Prostate gland (tissue), 2 donors: ENCODE results near the gene NECTIN1. TPM values are rescaled to one million over a fixed set of nuclear protein-coding genes. Genes with fewer than 3 reads are reported as not detected.

Experiments
- DNase-seq: peaks from one replicate; pipeline ENCODE4 v3.0.0-alpha.2; 2019; ENCODE audit warnings: low spot score
- H3K27ac ChIP-seq, 2 donors: fragments of 200-600 bp; sonication (generic); 2 replicates each; pipeline ENCODE4 v1.5.1; 2017 to 2019
- H3K27me3 ChIP-seq: fragments of 200-600 bp; sonication (generic); replicated peaks from 2 replicates; pipeline ENCODE4 v1.5.1; 2019; ENCODE audit not compliant: insufficient read depth
- H3K36me3 ChIP-seq, 2 donors: fragments of 200-600 bp; sonication (generic); 1 replicate in 1 of 2; 2 replicates in 1 of 2; pipeline versions ENCODE4 v1.5.1 to v1.8.1; 2017 to 2019
- H3K4me1 ChIP-seq: fragments of 200-600 bp; sonication (generic); replicated peaks from 2 replicates; pipeline ENCODE4 v1.5.1; 2019
- H3K4me3 ChIP-seq, 2 donors: fragments of 200-600 bp; sonication (generic); 2 replicates each; pipeline ENCODE4 v1.5.1; 2017 to 2019
- H3K9me3 ChIP-seq: fragments of 200-600 bp; sonication (generic); 2 replicates; pipeline ENCODE4 v1.5.1; 2017
- POLR2A ChIP-seq: fragments of 450-650 bp; IDR thresholded peaks from one replicate; pipeline ENCODE4 v1.6.1; 2016; ENCODE audit warnings: antibody characterized with exemption, mild to moderate bottlenecking
- POLR2AphosphoS5 ChIP-seq: sonication (generic); formaldehyde crosslinking; IDR thresholded peaks from one replicate; pipeline ENCODE4 v1.6.1; 2017; ENCODE audit warnings: antibody characterized with exemption
- WGBS: methylation state at CpG from one replicate; pipeline ENCODE4 v1.1.5; 2018; 5-methylcytosine and 5-hydroxymethylcytosine counted together
- intact Hi-C: fragments of 100-400 bp; cut with DNase I; formaldehyde crosslinking; loops from one replicate; pipeline ENCODE4 v1.14.2; 2022
- total RNA-seq, 2 donors: library from RNA; depleted of rRNA; stranded (reverse); fragments of >200 nt; gene quantifications; one replicate each; pipeline ENCODE4 v1.1.0, GENCODE V29; 2016
- TF ChIP-seq, protein P1 (sequence below), 4 experiments: fragments of 200-600 bp in 2 of 4; fragments of 450-650 bp in 2 of 4; sonication (generic) in 2 of 4; IDR thresholded peaks; 1 replicate in 3 of 4; 2 replicates in 1 of 4; pipeline ENCODE4 v1.5.1; 2016 to 2019; ENCODE audit warnings: antibody characterized with exemption in 4 of 4, mild to moderate bottlenecking in 2 of 4, moderate library complexity in 2 of 4

The NECTIN1 gene
- total RNA-seq, 2 donors from 2014 or later, result 18.7 to 28.2 TPM

GRCh38 chr11:119729951-119730613 lies 1.1 kb upstream of the NECTIN1 start:
- DNase-seq, result peak; percentile 68
- Histone ChIP-seq H3K27ac (peak overlapping the region; percentile 84 to 92), H3K4me3 (peak overlapping the region; percentile 77 to 78), H3K27me3 (no peaks in the 10 kb centered on the region), H3K36me3 (no peaks in the 10 kb centered on the region), H3K4me1 (peaks cover 12% of the 10 kb centered on the region), H3K9me3 (no peaks in the 10 kb centered on the region)
- TF ChIP-seq POLR2A, result no peak
- TF ChIP-seq, protein P1, sequence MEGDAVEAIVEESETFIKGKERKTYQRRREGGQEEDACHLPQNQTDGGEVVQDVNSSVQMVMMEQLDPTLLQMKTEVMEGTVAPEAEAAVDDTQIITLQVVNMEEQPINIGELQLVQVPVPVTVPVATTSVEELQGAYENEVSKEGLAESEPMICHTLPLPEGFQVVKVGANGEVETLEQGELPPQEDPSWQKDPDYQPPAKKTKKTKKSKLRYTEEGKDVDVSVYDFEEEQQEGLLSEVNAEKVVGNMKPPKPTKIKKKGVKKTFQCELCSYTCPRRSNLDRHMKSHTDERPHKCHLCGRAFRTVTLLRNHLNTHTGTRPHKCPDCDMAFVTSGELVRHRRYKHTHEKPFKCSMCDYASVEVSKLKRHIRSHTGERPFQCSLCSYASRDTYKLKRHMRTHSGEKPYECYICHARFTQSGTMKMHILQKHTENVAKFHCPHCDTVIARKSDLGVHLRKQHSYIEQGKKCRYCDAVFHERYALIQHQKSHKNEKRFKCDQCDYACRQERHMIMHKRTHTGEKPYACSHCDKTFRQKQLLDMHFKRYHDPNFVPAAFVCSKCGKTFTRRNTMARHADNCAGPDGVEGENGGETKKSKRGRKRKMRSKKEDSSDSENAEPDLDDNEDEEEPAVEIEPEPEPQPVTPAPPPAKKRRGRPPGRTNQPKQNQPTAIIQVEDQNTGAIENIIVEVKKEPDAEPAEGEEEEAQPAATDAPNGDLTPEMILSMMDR (IDR thresholded peaks at IDR 0.05), result peak in 2 of 4 experiments; percentile 7 to 18
- peak; percentile 50 for TF ChIP-seq POLR2AphosphoS5
- WGBS, result 12% methylated on average over 21 of the region's 21 CpGs
- intact Hi-C loops, result loop anchor here (5.0 to 10.0 kb wide), 5 partner anchors 63 to 377 kb away; no protein-coding TSS in a partner anchor

DNA sequence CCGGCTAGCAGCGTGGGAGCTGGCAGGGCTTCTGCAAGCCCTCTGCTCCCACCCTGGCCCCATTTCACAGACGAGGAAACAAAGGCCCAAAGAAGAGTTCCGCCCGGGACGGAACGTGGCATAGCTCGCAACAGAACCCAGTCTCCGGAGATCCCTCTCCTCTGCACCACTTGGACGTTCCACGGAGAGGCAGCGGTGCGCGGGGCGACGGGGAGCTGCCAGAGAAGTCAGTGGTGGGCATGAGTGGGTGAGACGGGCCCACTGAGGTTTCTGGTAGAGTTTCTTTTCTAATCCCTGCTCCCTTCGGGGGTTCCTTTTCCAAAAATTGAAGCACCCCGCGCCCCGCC lies 554 bp upstream of the NECTIN1 start:
- no peaks in the 10 kb centered on the region for H3K36me3 ChIP-seq
- peak overlapping the region; percentile 84 to 92 for H3K27ac ChIP-seq
- H3K4me1 ChIP-seq, result peaks cover 12% of the 10 kb centered on the region
- TF ChIP-seq POLR2A, result no peak
- TF ChIP-seq, protein P1 (IDR thresholded peaks at IDR 0.05), result no peak
- no peak for TF ChIP-seq POLR2AphosphoS5
- peak overlapping the region; percentile 77 to 78 for H3K4me3 ChIP-seq
- intact Hi-C loops, result loop anchor here (5.0 to 10.0 kb wide), 4 partner anchors 62 to 378 kb away; no protein-coding TSS in a partner anchor
- H3K9me3 ChIP-seq, result no peaks in the 10 kb centered on the region
- no peaks in the 10 kb centered on the region for H3K27me3 ChIP-seq
- under 1% methylated on average over 21 of the region's 21 CpGs for WGBS
- no peak for DNase-seq

- intact Hi-C loops, result loop anchor here (5.0 to 10.0 kb wide), 4 partner anchors 61 to 379 kb away; no protein-coding TSS in a partner anchor
- DNase-seq, result peak; percentile 24
Observed at GRCh38 chr11:119728211-119728626, 781 bp downstream of the NECTIN1 start.

DNA sequence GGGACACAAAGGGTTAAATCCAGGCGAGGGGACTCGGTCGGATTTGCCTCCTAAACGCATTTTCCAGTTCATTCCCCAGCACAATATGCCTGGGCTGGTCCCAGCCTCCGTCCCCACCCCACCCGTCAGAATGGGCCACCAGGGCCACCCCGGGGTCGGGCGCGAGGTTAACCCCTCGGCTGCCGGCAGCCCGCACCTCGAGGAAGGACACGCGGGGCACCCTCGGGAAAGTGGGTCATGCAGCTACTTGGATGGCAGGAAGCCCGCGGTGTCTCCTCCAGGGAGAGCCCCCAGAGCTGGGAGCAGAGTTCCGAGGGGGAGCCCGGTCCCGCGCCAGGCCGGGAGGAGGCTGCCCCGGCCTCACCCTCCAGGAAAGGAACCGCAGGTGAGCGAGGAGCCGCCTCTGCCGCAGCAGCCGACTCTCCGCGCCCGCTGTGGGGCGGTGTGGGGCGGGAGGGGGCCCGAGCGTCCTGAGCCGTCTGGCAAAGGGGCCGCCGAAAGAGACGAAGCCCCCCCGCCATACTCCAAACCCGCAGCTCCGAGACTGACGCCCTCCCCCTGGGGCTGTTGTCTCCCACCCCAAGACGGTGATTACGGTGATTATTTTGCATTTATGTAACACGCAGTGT lies 1.4 kb downstream of the NECTIN1 start:
- DNase-seq, result peak; percentile 37
- H3K4me3 ChIP-seq, result peak overlapping the region; percentile 77 to 78
- WGBS, result under 1% methylated on average over 44 of the region's 48 CpGs
- TF ChIP-seq POLR2A (no peak), POLR2AphosphoS5 (no peak)
- TF ChIP-seq, protein P1 (IDR thresholded peaks at IDR 0.05), result peak in 2 of 4 experiments; percentile 27 to 34
- no peaks in the 10 kb centered on the region for H3K36me3 ChIP-seq
- peak overlapping the region; percentile 84 to 92 for H3K27ac ChIP-seq
- intact Hi-C loops, result loop anchor here (5.0 to 10.0 kb wide), 4 partner anchors 60 to 380 kb away; no protein-coding TSS in a partner anchor
- peaks cover 12% of the 10 kb centered on the region for H3K4me1 ChIP-seq
- H3K27me3 ChIP-seq, result no peaks in the 10 kb centered on the region
- no peaks in the 10 kb centered on the region for H3K9me3 ChIP-seq

More at GRCh38 chr11:119728211-119728626, 781 bp downstream of the NECTIN1 start:
- H3K27me3 ChIP-seq, result no peaks in the 10 kb centered on the region
- TF ChIP-seq POLR2AphosphoS5 (no peak), POLR2A (no peak)
- TF ChIP-seq, protein P1 (IDR thresholded peaks at IDR 0.05), result no peak
- H3K4me1 ChIP-seq, result peaks cover 12% of the 10 kb centered on the region
- H3K27ac ChIP-seq, result peak overlapping the region; percentile 84 to 92
- WGBS, result under 1% methylated on average over 30 of the region's 30 CpGs
- H3K9me3 ChIP-seq, result no peaks in the 10 kb centered on the region
- peak overlapping the region; percentile 77 to 78 for H3K4me3 ChIP-seq
- no peaks in the 10 kb centered on the region for H3K36me3 ChIP-seq
